ENCODE measurements around the gene MYMX.
A peak's percentile ranks its signal among the peaks of the same experiment; 100 is the strongest.

The MYMX gene

GRCh38 chr6:44264154-44265006, 47.7 kb downstream of the MYMX start:
- DNase-seq (ENCODE audit: low read depth in 3 of 3), result no peak

- DNase-seq (ENCODE audit: low read depth in 3 of 3), result peak; percentile 94 to 97 (median 97)
Measured at GRCh38 chr6:44265007-44265721, 48.4 kb downstream of the MYMX start, which contains the start of gene NFKBIE. Gene NFKBIE (minus strand): TSS chr6:44265551. CDS start chr6:44265346, 205 bp downstream.

GRCh38 chr6:44265722-44266233, 49.1 kb downstream of the MYMX start:
- DNase-seq (ENCODE audit: low read depth in 3 of 3), result no peak

- DNase-seq (ENCODE audit: low read depth in 3 of 3), result no peak
Measured at GRCh38 chr6:44266347-44266746, 49.6 kb downstream of the MYMX start.

GRCh38 chr6:44267252-44267651, 50.5 kb downstream of the MYMX start:
- no peak for DNase-seq (ENCODE audit: low read depth in 3 of 3)
